ENCODE data around the gene ZNF865. TPM values are rescaled to one million over a fixed set of nuclear protein-coding genes. Genes with fewer than 3 reads are reported as not detected.

ZNF865 gene
- polyA plus RNA-seq, 1 experiment, result 0.88 TPM

- ChIA-PET CTCF (interaction anchor here (0.6 to 2.2 kb wide), 4 partner anchors 22 to 142 kb away, joined by 6 to 12 read pairs (median 9); no protein-coding TSS in a partner anchor), POLR2A (no interaction called here)
- H3K4me3 ChIP-seq (ENCODE audit: low read depth, low read length), result no peak overlapping the region
These were observed 3.9 kb downstream of the ZNF865 start for GRCh38 chr19:55609326-55609725.

GRCh38 chr19:55611300-55611982 lies 6.0 kb downstream of the ZNF865 start:
- Histone ChIP-seq H3K27me3 (ENCODE audit: control insufficient read depth, insufficient read depth, low read length) (no peaks in the 10 kb centered on the region), H3K27ac (ENCODE audit: low read depth, low read length) (no peak overlapping the region), H3K9me3 (ENCODE audit: control insufficient read depth, insufficient read depth, low read length) (peaks cover 9% of the 10 kb centered on the region), H3K4me3 (ENCODE audit: low read depth, low read length) (no peak overlapping the region)
- CTCF ChIA-PET, result interaction anchor here (1.0 to 1.4 kb wide), 2 partner anchors 95 to 107 kb away, joined by 5 to 7 read pairs; no protein-coding TSS in a partner anchor
- no peak for DNase-seq (ENCODE audit: low read depth, low spot score)
- TF ChIP-seq, protein P1, sequence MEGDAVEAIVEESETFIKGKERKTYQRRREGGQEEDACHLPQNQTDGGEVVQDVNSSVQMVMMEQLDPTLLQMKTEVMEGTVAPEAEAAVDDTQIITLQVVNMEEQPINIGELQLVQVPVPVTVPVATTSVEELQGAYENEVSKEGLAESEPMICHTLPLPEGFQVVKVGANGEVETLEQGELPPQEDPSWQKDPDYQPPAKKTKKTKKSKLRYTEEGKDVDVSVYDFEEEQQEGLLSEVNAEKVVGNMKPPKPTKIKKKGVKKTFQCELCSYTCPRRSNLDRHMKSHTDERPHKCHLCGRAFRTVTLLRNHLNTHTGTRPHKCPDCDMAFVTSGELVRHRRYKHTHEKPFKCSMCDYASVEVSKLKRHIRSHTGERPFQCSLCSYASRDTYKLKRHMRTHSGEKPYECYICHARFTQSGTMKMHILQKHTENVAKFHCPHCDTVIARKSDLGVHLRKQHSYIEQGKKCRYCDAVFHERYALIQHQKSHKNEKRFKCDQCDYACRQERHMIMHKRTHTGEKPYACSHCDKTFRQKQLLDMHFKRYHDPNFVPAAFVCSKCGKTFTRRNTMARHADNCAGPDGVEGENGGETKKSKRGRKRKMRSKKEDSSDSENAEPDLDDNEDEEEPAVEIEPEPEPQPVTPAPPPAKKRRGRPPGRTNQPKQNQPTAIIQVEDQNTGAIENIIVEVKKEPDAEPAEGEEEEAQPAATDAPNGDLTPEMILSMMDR (IDR thresholded peaks at IDR 0.05; ENCODE audit: low read depth, low read length), result no peak
- POLR2A ChIA-PET, result interaction anchor here (1.4 kb wide), 1 partner anchor 13 kb away, joined by 6 read pairs; the partner anchor contains the start of gene ZNF784

More at GRCh38 chr19:55609326-55609725, 3.9 kb downstream of the ZNF865 start:
- Histone ChIP-seq H3K27me3 (ENCODE audit: control insufficient read depth, insufficient read depth, low read length) (no peaks in the 10 kb centered on the region), H3K9me3 (ENCODE audit: control insufficient read depth, insufficient read depth, low read length) (peaks cover 5% of the 10 kb centered on the region), H3K27ac (ENCODE audit: low read depth, low read length) (no peak overlapping the region)
- DNase-seq (ENCODE audit: low read depth, low spot score), result no peak
- TF ChIP-seq, protein P1 (IDR thresholded peaks at IDR 0.05; ENCODE audit: low read depth, low read length), result no peak

DNA sequence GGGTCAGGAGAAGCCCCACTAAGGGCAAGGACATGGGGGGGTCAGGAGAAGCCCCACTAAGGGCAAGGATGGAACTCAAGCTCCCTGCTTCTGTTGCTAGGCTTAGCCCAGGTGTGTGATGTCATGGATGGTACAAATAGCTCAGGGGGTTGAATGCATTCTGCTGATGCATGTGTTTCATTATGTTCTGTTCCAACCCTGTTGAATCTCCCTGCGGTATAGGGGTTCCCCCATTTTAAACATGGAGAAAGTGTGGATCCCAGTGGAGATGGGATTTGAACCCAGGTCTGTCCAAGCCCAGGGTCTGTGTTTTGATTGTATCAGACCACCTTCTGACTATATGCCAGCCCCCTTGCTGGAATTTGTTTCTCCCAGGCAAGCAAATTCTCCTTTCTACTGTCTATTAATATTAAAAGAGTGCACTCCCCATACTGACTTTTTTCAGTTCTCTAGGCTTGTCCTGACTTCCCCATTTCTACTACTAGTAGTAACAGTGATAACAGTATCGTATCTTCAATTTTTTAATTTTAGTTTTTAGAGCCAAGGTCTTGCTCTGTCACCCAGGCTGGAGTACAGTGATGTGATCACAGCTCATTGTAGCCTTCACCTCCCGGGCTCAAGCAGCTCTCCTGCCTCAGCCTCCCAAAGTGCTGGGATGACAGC lies 6.7 kb downstream of the ZNF865 start:
- TF ChIP-seq, protein P1 (IDR thresholded peaks at IDR 0.05; ENCODE audit: low read depth, low read length), result no peak
- no peak overlapping the region for H3K4me3 ChIP-seq (ENCODE audit: low read depth, low read length)
- ChIA-PET POLR2A (no interaction called here), CTCF (no interaction called here)
- no peak overlapping the region for H3K27ac ChIP-seq (ENCODE audit: low read depth, low read length)
- DNase-seq (ENCODE audit: low read depth, low spot score), result no peak
- peaks cover 12% of the 10 kb centered on the region for H3K9me3 ChIP-seq (ENCODE audit: control insufficient read depth, insufficient read depth, low read length)
- H3K27me3 ChIP-seq (ENCODE audit: control insufficient read depth, insufficient read depth, low read length), result no peaks in the 10 kb centered on the region

- Histone ChIP-seq H3K27me3 (ENCODE audit: control insufficient read depth, insufficient read depth, low read length) (no peaks in the 10 kb centered on the region), H3K9me3 (ENCODE audit: control insufficient read depth, insufficient read depth, low read length) (peaks cover 12% of the 10 kb centered on the region), H3K4me3 (ENCODE audit: low read depth, low read length) (no peak overlapping the region), H3K27ac (ENCODE audit: low read depth, low read length) (no peak overlapping the region)
- TF ChIP-seq, protein P1 (IDR thresholded peaks at IDR 0.05; ENCODE audit: low read depth, low read length), result no peak
- no peak for DNase-seq (ENCODE audit: low read depth, low spot score)
- CTCF ChIA-PET, result no interaction called here
- POLR2A ChIA-PET, result no interaction called here
These were observed 7.9 kb downstream of the ZNF865 start for GRCh38 chr19:55613396-55613795.

All from AG04450 (cell line).